Fibroblast of lung (primary cell): ENCODE data around the gene TRAF7.
"Not testable (repeated sequence)": the region's sequence is repeated elsewhere in the genome, so short reads cannot be mapped to it uniquely, and the experiment has no call there.

Source experiments
- EZH2 ChIP-seq: IDR thresholded peaks from 2 replicates; pipeline ENCODE4 v1.5.1; 2012; ENCODE audit warnings: low read length, control low read depth, mild to moderate bottlenecking; ENCODE audit errors: missing control alignments
- TF ChIP-seq, protein P1 (sequence below), 2 donors: IDR thresholded peaks in 1 of 2; conservative IDR thresholded peaks in 1 of 2; 1 replicate in 1 of 2; 2 replicates in 1 of 2; pipeline ENCODE4 v1.5.1; 2011 to 2012; ENCODE audit warnings: low read length in 2 of 2, control low read depth in 1 of 2, inconsistent platforms in 1 of 2, low read depth in 1 of 2, mild to moderate bottlenecking in 1 of 2

DNA sequence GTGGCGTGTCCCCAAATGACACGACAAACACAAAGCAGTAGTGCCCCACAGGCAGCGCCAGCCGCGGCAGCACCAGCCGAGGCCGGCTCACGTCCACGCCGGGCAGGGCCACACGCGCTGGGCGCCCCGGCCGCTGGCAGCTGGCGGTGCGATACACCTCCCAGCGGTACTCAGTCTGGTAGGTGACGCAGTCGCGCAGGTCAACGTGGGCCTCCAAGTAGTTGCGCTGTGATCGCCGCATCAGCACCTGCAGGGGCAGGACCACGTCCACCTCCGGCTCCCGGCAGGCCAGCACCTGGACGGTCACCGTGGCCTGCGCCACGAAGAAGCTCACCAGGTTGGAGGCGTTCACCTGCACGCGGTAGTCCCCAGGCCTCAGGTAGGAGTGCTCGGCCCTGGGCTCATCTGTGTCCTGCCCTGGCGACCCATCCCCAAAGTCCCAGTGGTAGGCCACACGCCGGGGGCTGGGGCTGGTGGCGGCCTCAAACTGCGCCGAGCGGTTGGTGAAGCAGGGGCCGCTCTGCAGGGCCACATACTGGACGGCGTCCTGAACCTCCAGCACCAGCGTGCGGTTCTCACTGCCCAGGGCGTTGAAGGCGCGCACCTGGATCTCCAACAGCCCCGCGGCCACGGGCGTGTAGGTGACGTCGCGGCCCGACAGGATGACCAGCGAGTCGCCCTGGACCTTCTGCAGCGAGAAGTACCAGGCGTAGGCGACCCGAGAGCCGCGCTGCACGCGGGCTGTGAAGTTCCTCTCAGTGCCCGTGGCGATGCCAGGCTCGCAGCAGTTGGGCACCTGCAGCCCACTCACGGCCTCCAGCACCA, 46.9 kb upstream of the TRAF7 start:
- TF ChIP-seq EZH2 = not testable (repeated sequence)
- TF ChIP-seq, protein P1, sequence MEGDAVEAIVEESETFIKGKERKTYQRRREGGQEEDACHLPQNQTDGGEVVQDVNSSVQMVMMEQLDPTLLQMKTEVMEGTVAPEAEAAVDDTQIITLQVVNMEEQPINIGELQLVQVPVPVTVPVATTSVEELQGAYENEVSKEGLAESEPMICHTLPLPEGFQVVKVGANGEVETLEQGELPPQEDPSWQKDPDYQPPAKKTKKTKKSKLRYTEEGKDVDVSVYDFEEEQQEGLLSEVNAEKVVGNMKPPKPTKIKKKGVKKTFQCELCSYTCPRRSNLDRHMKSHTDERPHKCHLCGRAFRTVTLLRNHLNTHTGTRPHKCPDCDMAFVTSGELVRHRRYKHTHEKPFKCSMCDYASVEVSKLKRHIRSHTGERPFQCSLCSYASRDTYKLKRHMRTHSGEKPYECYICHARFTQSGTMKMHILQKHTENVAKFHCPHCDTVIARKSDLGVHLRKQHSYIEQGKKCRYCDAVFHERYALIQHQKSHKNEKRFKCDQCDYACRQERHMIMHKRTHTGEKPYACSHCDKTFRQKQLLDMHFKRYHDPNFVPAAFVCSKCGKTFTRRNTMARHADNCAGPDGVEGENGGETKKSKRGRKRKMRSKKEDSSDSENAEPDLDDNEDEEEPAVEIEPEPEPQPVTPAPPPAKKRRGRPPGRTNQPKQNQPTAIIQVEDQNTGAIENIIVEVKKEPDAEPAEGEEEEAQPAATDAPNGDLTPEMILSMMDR (conservative IDR thresholded peaks at IDR 0.05 in 1 of 2, IDR thresholded peaks at IDR 0.05 in 1 of 2; ENCODE audit: low read depth in 1 of 2, low read length in 2 of 2) = not testable (repeated sequence)
